Suprapubic skin (tissue), 4 donors: ENCODE data around the gene EDEM3. TPM values are rescaled to one million over a fixed set of nuclear protein-coding genes. Genes with fewer than 3 reads are reported as not detected.
"Not testable (repeated sequence)": the region's sequence is repeated elsewhere in the genome, so short reads cannot be mapped to it uniquely, and the experiment has no call there.

Source experiments
- DNase-seq, 2 donors: peaks; one replicate each; pipeline ENCODE4 v3.0.0-alpha.2; 2019; ENCODE audit warnings: low spot score in 2 of 2
- H3K27ac ChIP-seq: fragments of 200-600 bp; sonication (generic); one replicate; pipeline ENCODE4 v1.5.1; 2019
- H3K27me3 ChIP-seq: fragments of 200-600 bp; sonication (generic); one replicate; pipeline ENCODE4 v1.5.1; 2019
- H3K36me3 ChIP-seq: fragments of 200-600 bp; sonication (generic); one replicate; pipeline ENCODE4 v1.5.1; 2019
- H3K4me1 ChIP-seq: fragments of 200-600 bp; sonication (generic); one replicate; pipeline ENCODE4 v1.5.1; 2019
- H3K4me3 ChIP-seq: fragments of 200-600 bp; sonication (generic); one replicate; pipeline ENCODE4 v1.5.1; 2019; ENCODE audit warnings: mild to moderate bottlenecking
- H3K9me3 ChIP-seq: fragments of 200-600 bp; sonication (generic); one replicate; pipeline ENCODE4 v1.5.1; 2019
- EP300 ChIP-seq: sonication (generic); formaldehyde crosslinking; IDR thresholded peaks from one replicate; pipeline ENCODE4 v1.6.1; 2017; ENCODE audit warnings: antibody characterized with exemption
- POLR2A ChIP-seq, 2 donors: fragments of 450-650 bp; IDR thresholded peaks; one replicate each; pipeline ENCODE4 v1.6.1; 2017; ENCODE audit warnings: antibody characterized with exemption in 2 of 2, mild to moderate bottlenecking in 2 of 2, moderate library complexity in 2 of 2
- POLR2AphosphoS5 ChIP-seq, 3 donors: sonication (generic); formaldehyde crosslinking; IDR thresholded peaks; one replicate each; pipeline ENCODE4 v1.6.1; 2017; ENCODE audit warnings: antibody characterized with exemption in 3 of 3
- WGBS: methylation state at CpG from one replicate; pipeline ENCODE4 v1.1.5; 2018; 5-methylcytosine and 5-hydroxymethylcytosine counted together
- total RNA-seq, 4 donors: library from RNA; depleted of rRNA; stranded (reverse); fragments of >200 nt; gene quantifications; one replicate each; pipeline ENCODE4 v1.1.0, GENCODE V29; 2016
- TF ChIP-seq, protein P1 (sequence below), 2 donors: fragments of 200-600 bp in 1 of 2; fragments of 450-650 bp in 1 of 2; sonication (generic) in 1 of 2; IDR thresholded peaks; one replicate each; pipeline ENCODE4 v1.5.1; 2016 to 2019; ENCODE audit warnings: antibody characterized with exemption in 2 of 2, mild to moderate bottlenecking in 1 of 2, moderate library complexity in 1 of 2

Gene EDEM3
- total RNA-seq, 4 donors from 2014 or later: 19.4 to 55.7 (median 28.7) TPM

GRCh38 chr1:184770181-184770979 is 15.7 kb upstream of the EDEM3 start:
- Histone ChIP-seq H3K27me3 (no peaks in the 10 kb centered on the region), H3K36me3 (no peaks in the 10 kb centered on the region), H3K9me3 (no peaks in the 10 kb centered on the region), H3K4me1 (peaks cover 3% of the 10 kb centered on the region), H3K27ac (no peak overlapping the region), H3K4me3 (no peak overlapping the region)
- WGBS: 95% methylated on average over 4 of the region's 4 CpGs
- TF ChIP-seq POLR2A (IDR thresholded peaks at IDR 0.05) (no peak), EP300 (no peak), POLR2AphosphoS5 (IDR thresholded peaks at IDR 0.05) (no peak)
- TF ChIP-seq, protein P1, sequence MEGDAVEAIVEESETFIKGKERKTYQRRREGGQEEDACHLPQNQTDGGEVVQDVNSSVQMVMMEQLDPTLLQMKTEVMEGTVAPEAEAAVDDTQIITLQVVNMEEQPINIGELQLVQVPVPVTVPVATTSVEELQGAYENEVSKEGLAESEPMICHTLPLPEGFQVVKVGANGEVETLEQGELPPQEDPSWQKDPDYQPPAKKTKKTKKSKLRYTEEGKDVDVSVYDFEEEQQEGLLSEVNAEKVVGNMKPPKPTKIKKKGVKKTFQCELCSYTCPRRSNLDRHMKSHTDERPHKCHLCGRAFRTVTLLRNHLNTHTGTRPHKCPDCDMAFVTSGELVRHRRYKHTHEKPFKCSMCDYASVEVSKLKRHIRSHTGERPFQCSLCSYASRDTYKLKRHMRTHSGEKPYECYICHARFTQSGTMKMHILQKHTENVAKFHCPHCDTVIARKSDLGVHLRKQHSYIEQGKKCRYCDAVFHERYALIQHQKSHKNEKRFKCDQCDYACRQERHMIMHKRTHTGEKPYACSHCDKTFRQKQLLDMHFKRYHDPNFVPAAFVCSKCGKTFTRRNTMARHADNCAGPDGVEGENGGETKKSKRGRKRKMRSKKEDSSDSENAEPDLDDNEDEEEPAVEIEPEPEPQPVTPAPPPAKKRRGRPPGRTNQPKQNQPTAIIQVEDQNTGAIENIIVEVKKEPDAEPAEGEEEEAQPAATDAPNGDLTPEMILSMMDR (IDR thresholded peaks at IDR 0.05): no peak
- no peak for DNase-seq

GRCh38 chr1:184769241-184769640 is 14.6 kb upstream of the EDEM3 start:
- Histone ChIP-seq H3K4me3 (no peak overlapping the region), H3K4me1 (peaks cover 3% of the 10 kb centered on the region), H3K36me3 (no peaks in the 10 kb centered on the region), H3K27me3 (no peaks in the 10 kb centered on the region), H3K27ac (no peak overlapping the region), H3K9me3 (no peaks in the 10 kb centered on the region)
- TF ChIP-seq EP300 (no peak), POLR2AphosphoS5 (IDR thresholded peaks at IDR 0.05) (no peak), POLR2A (IDR thresholded peaks at IDR 0.05) (no peak)
- TF ChIP-seq, protein P1 (IDR thresholded peaks at IDR 0.05): no peak
- 58% methylated on average over 2 of the region's 2 CpGs for WGBS
- no peak for DNase-seq

DNA sequence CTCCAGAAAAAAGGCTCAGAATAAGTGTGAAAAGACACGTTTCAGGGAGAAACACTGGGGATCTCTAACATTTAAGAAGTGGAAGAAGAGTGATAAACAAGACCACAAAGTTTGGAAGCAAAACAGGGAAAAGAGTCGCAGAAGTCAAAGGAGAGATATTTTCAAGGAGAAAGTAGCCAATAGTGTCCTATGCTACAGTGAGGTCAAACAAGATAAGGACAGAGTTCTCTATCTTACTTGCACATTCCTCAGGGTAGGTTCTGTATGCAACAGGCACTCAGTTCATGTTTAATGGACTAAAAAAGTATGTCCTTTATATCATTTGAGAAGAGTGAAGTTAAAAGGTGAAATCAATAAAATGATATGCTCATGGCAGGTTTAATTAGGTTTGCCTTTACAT is 13.8 kb upstream of the EDEM3 start:
- Histone ChIP-seq H3K4me1 (peaks cover 3% of the 10 kb centered on the region), H3K9me3 (no peaks in the 10 kb centered on the region), H3K27me3 (no peaks in the 10 kb centered on the region), H3K4me3 (no peak overlapping the region), H3K27ac (no peak overlapping the region), H3K36me3 (no peaks in the 10 kb centered on the region)
- TF ChIP-seq POLR2A (IDR thresholded peaks at IDR 0.05): no peak
- TF ChIP-seq EP300: no peak
- TF ChIP-seq, protein P1 (IDR thresholded peaks at IDR 0.05): no peak
- no peak for TF ChIP-seq POLR2AphosphoS5 (IDR thresholded peaks at IDR 0.05)
- WGBS: 79% methylated on average over 2 of the region's 2 CpGs
- DNase-seq: no peak

DNA sequence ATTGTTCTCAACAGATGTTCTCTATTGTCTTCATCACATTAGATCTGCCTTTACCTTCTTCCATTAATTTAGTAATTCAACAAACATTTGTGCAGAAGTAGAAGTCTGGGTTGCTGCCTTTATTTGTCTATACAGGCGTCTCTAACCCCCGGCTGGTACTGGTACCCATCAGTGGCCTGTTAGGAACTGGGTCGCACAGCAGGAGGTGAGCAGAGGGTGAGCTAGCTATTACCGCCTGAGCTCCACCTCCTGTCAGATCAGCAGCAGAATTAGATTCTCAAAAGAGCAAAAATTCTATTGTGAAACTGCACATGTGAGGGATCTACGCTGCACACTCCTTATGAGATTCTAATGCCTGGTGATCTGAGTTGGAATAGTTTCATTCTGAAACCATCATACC is 12.9 kb upstream of the EDEM3 start:
- Histone ChIP-seq H3K27me3 (no peaks in the 10 kb centered on the region), H3K9me3 (no peaks in the 10 kb centered on the region), H3K4me3 (no peak overlapping the region), H3K36me3 (no peaks in the 10 kb centered on the region), H3K4me1 (peaks cover 3% of the 10 kb centered on the region), H3K27ac (no peak overlapping the region)
- TF ChIP-seq POLR2AphosphoS5 (IDR thresholded peaks at IDR 0.05) (no peak), POLR2A (IDR thresholded peaks at IDR 0.05) (no peak), EP300 (no peak)
- TF ChIP-seq, protein P1 (IDR thresholded peaks at IDR 0.05): no peak
- 85% methylated on average over 5 of the region's 5 CpGs for WGBS
- no peak for DNase-seq

DNA sequence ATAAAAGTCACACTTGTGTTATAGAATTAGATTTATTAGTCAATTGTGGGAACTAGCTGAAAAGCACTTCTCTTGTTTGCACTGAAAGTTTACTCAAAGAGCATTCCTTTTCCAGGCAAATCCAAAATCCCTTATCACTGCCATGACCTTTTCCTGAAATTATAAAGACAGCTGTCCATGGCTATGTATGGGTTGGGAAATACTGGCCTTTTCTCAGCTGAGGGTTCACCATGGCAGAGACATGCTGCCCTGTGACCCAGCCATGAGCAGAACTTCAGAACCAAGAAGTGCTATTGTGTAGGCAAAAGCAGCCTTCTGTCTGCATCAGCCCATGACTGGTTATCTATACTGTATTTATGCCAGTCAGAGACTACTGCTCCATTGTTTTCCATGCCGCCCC is 9.8 kb upstream of the EDEM3 start:
- H3K4me3 ChIP-seq: no peak overlapping the region
- no peaks in the 10 kb centered on the region for H3K4me1 ChIP-seq
- WGBS: 100% methylated on average over 1 of the region's 1 CpG
- TF ChIP-seq, protein P1 (IDR thresholded peaks at IDR 0.05): no peak
- no peak for TF ChIP-seq EP300
- no peak for TF ChIP-seq POLR2AphosphoS5 (IDR thresholded peaks at IDR 0.05)
- TF ChIP-seq POLR2A (IDR thresholded peaks at IDR 0.05): no peak
- H3K27me3 ChIP-seq: no peaks in the 10 kb centered on the region
- no peak for DNase-seq
- no peak overlapping the region for H3K27ac ChIP-seq
- H3K9me3 ChIP-seq: no peaks in the 10 kb centered on the region
- no peaks in the 10 kb centered on the region for H3K36me3 ChIP-seq

GRCh38 chr1:184763520-184763919 is 8.9 kb upstream of the EDEM3 start:
- not testable (repeated sequence) for H3K9me3 ChIP-seq, H3K36me3 ChIP-seq, DNase-seq, H3K27me3 ChIP-seq, H3K27ac ChIP-seq, H3K4me1 ChIP-seq, H3K4me3 ChIP-seq
- WGBS: 91% methylated on average over 3 of the region's 3 CpGs
